Fibroblast of villous mesenchyme (primary cell): ENCODE data around the gene SERINC5. TPM values are rescaled to one million over a fixed set of nuclear protein-coding genes. Genes with fewer than 3 reads are reported as not detected.

Experiments used
- DNase-seq: peaks from one replicate; pipeline ENCODE4 v3.0.0-alpha.2; 2010; ENCODE audit warnings: low read depth
- H3K4me3 ChIP-seq: 2 replicates; pipeline ENCODE4 v1.5.1; 2011; ENCODE audit warnings: low read depth, mild to moderate bottlenecking, low read length
- CTCF ChIP-seq: IDR thresholded peaks from 2 replicates; pipeline ENCODE4 v1.5.1; 2012; ENCODE audit warnings: low read depth, mild to moderate bottlenecking, low read length; ENCODE audit not compliant: insufficient read depth
- total RNA-seq: library from RNA; depleted of rRNA; stranded (reverse); fragments of >200 nt; gene quantifications from 2 replicates; pipeline ENCODE4 v1.2.3, GENCODE V29; 2012

The SERINC5 gene
- total RNA-seq, 1 donor: 13.8 TPM

- TF ChIP-seq CTCF: no peak
- H3K4me3 ChIP-seq: no peak overlapping the region
- DNase-seq: no peak
These were observed 81.1 kb downstream of the SERINC5 start for GRCh38 chr5:80174790-80175189.

- no peak for TF ChIP-seq CTCF
- DNase-seq: no peak
These were observed 83.7 kb downstream of the SERINC5 start for GRCh38 chr5:80172067-80172695.

GRCh38 chr5:80170117-80170535 is 85.7 kb downstream of the SERINC5 start:
- TF ChIP-seq CTCF: no peak
- no peak overlapping the region for H3K4me3 ChIP-seq
- no peak for DNase-seq

More at GRCh38 chr5:80172067-80172695, 83.7 kb downstream of the SERINC5 start:
- no peak overlapping the region for H3K4me3 ChIP-seq

- no peak for DNase-seq
- H3K4me3 ChIP-seq: no peak overlapping the region
- TF ChIP-seq CTCF: no peak
These were observed 87.3 kb downstream of the SERINC5 start for GRCh38 chr5:80168388-80169028.

GRCh38 chr5:80165452-80165851 is 90.4 kb downstream of the SERINC5 start:
- H3K4me3 ChIP-seq: no peak overlapping the region
- no peak for TF ChIP-seq CTCF
- peak; percentile 80 for DNase-seq

- no peak for DNase-seq
- H3K4me3 ChIP-seq: no peak overlapping the region
- no peak for TF ChIP-seq CTCF
These were observed 94.7 kb downstream of the SERINC5 start for GRCh38 chr5:80161165-80161564.
